CD4-positive, alpha-beta T cell treated with Interleukin-6 for 4 hours (primary cell): Measurements from ENCODE around the gene GRK5.
A peak's percentile ranks its signal among the peaks of the same experiment; 100 is the strongest.

Experiments used
- DNase-seq: peaks from one replicate; pipeline ENCODE4 v3.0.0-alpha.2; 2020; ENCODE audit warnings: mixed read lengths

The GRK5 gene

DNA sequence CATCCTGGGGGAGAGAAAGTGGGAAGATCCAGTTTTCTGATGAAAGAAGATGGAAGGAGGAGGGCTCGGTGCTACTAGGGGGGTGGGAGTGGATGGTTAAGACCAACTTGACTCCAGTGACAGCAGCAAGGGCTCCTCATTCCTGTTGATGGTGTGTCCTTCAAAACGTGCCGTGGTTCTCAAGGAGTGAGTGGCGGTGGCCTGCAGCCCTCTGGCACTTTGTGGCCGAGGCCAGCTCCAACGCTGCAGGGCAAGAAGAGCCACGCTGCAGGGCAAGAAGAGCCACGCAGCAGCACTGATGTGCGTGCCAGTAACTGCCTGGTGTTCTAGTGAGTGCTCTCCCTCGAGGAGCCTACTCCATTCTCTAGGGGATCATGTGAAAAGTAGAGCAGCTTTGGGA is 72.1 kb downstream of the GRK5 start:
- DNase-seq = no peak

DNA sequence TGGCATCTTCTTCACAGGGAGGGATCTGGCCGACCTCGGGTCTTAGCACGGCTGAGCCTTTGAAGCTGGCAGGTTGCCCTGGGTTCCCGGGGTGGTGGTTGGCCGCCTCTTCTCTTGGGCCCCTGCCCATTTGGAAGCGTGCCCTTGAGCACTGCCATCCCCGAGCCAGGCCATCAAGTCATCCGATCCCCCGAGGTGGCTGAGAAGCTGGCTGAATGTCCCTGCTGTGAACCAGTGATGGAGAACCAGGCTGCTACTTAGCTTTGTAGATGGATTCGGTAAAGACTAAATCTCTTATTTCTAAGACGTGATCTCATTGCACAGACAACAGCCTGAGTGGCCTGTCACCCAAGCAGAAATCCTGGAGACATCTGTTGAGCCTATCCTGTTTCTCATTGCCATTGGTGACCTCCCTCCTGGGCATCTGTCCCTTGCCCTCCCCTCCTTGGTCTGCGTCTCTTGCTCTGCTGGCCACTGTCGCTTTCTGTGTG is 74.3 kb downstream of the GRK5 start:
- no peak for DNase-seq

DNA sequence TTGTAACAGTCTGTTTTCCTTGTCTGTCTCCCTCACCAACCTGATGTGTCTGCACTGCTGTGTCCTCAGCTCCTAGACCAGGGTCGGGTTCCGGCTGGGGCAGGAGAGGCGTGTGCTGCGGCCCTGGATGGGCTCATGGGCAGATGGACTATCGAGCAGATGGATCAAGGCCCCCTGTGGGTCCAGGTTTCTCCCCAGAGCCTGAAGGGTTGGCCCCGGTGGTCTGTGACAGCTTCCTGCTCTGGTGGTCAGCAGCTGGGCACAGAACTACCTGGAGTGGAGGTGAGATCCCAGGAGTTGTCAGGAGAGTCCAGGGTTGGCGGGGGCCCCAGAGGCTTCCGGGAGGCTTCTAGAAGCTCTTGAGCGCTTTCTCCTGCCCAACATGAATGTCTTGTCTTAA is 75.1 kb downstream of the GRK5 start:
- DNase-seq = no peak

DNA sequence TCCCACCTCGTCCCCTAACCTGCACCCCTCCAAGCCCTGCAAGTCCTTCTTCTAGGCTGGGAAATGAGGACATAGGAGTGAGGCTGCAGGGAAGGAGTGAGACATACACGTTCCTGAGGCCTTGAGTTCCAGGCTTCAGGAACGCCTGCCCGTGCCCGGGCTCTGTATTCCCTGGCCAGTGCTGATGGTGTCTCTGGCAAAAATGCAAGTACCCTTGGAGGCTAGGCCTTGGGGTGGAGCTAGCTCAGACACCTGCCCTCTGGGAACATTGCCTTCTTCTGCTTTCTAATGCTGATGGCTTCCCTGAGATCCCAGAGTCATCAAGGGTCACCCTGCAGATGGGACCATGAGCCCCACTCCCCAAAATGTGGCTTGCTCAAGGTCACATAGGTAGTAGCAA is 76.0 kb downstream of the GRK5 start:
- DNase-seq = no peak

DNA sequence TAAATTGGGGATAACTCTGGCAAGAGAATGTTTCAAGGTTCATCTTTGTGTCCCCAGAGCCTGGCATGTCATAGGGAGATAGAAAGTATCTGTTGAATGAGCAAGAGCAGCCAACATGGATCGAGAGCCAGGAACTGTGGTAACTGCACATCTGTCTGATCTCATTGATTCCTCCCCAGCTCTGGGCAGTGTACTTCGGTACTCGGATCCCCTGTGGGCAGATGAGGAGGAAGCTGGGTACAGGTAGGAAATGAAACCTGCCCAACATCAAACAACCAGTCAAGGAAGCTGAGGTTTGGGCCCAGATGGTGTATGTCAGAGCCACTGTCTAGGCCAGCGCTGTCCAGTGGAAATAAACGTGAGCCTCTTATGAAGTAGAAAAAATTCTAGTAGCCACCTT is 76.4 kb downstream of the GRK5 start:
- DNase-seq = peak; percentile 48

DNA sequence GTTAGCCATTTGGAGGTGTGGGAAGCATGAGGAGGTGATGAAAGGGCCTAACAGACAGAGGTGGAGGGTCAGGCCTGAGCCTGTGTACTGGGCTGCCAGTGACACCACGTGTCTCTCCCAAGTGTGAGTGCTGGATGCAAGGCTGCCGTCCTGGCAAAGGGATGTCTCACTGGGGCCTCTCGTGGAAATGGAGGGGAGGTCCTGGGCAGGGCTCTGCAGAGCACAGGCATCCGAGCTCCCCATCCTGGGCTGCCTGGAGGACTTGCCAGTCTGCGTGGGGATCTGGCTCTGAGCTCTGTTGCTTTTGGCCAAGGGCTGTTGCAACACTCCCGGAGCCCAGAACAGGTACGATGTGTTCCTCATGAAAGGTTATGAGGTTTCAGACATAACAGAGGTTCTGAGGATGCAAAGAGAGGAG is 77.3 kb downstream of the GRK5 start:
- DNase-seq = no peak

DNA sequence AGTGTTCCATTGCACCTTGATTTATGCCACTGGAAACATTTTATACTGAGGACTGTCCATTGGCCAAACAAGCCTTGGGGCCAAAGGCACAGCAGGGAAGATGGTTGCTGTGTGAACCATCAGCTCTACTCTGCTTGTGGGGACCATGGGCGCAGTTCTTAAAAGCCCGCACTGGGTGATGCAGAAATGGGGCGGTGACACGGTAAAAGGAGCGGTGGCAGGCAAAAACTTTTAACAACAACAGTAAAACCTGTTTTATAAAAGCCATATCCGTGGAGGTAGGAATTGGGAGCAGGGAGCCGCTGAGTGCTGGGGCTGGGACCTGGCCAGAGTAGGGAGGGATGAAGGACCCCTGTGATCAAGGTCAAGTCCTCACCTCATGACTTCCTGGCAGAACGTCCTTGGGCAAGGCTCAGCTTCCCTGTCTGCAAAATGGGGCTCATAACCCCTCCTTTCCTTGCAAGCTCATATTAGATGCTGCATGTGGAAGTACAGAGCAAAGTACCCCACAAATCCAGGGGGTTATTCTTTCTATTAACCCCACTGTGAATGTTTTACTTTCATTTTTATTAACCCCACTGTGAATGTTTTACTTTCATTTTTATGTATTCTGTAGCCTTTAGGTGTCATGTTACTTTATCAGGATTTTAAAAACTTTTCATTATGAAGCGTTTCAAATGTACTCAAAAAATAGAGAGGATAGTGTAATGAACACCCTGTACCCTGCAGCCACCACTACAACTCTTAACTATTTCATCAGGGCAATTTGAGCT is 78.3 kb downstream of the GRK5 start:
- no peak for DNase-seq

DNA sequence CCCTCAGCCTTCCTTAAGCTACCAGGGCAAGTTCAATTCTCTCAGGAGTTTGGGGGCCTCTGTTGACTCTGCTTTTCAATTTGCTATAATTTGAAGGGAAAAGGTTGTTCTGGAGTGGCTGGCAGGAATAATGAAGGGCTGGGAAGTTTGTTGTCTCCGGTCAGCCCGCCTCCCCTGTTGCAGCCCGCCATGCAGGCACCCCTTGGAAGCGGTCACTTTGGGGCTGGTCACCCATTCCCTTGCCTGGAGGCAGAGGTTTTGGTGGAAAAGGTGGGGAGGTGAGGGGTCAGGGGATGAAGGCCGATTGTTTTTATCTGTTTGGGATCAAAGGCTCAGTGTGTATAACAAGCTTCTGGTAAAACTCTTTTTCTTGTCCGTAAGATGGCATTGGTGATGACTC is 79.1 kb downstream of the GRK5 start:
- DNase-seq = no peak

DNA sequence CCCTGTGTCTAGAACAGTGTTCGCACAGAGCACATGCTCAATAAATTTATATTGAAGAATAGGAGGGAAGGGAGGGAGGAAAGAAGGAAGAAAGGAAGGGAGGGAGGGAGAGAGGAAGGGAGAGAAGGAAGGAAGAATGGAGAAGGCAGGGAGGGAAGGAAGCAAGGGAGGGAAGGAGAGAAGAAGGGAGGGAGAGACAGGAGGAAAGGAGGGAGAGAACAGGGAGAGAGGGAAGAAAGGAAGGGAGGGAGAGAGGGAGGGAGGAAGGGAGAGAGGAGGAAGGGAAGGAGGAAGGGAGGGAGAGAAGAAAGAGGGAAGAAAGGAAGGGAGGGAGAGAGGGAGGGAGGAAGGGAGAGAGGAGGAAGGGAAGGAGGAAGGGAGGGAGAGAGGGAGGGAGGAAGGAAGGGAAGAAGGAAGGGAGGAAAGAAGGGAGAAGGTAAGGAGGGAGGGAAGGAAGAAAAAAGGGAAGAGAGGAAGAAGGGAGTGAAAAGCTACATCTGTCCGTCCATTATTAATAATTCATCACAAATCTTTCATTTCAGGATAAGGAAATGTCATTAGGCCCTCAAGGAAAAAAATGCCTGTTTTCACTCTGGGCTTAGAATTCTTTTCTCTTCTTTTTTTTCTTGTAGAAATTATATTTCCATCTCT is 79.7 kb downstream of the GRK5 start:
- DNase-seq = no peak

DNA sequence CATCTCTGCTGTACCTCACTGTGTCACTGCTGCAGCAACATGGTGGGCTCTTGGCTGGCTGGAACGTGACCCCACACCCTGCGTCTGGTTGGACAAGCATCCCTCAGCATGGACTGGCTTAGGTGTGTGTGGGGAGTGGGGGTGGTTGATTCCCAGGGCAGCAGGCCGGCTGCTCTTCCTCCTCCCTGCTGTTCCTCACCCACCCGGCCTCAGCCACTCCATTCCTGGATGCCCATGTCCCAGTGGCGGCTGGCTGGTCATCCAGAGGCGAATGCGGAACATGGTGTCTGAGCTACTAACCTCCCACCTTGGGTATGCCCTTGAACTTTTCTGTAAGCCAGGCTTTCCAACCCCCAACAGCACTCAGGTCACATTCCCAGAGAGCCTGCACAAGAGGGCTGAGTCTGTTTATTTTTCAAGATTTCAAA is 81.2 kb downstream of the GRK5 start:
- no peak for DNase-seq

DNA sequence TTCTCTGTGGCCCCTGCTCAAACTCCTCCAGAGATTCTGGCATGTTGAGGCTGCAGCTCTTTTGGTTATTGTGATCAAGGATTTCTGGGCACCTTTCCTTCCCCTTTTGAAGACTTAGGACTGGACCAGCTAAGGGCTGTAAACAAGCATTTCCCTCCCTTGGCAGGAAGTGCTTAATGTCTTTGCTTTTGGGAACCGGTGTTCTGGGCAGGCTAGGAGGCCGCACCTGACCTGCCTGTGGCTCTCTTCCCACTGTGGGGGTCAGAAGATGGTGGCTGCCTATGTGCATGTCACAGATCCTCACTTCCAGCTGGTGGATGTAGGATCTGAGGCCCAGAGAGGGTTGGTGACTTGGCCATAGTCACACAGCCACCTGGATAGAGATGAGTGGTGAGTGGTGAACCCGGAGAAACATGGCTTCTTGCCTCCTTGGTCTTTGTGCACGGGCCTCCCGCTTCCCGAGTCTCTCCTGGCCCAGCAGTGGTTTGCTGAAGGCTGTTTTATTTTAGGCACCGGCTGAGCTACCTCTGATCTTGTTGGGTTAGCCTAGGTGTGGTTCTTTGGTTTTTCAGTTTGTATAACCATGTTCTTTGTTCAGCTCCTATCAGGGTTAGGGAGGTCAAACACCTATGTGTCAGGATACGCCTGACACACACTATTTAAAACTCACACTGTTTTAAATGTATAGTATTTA is 82.0 kb downstream of the GRK5 start:
- no peak for DNase-seq

DNA sequence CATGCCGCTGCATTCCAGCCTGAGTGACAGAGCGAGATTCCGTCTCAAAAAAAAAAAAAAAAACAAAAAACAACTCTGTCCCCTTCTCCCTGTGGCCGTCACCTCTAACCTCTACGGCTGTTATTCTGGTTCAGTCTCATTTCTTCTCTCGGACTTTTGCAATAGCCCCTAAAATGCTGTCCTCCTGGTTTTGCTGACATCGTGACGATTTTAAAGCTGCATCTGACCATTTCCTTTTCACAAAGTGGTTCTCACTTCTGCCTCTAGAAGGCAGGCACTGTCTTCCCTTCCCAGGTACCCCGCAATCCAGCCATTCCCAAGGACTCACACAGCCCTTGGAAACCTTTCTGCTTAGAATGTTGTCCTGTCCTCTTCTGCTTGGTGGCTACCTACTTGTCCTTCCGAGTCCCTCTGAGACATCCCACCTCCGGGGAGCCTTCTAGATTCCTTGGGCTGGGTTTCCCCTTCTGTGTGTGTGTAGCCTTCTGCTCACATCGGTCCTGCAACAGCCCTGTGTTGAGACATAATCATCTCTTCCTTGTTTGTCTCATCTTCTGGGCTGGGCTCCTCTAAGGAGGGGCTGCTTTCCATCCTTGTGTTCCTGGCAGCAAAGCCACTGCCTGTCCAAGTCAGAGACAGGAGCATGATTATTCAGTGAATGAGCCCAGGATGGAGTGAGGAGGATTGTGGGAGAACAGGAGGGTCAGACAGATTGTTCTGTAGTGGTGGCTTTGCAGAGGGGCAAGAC is 83.1 kb downstream of the GRK5 start:
- DNase-seq = no peak

DNA sequence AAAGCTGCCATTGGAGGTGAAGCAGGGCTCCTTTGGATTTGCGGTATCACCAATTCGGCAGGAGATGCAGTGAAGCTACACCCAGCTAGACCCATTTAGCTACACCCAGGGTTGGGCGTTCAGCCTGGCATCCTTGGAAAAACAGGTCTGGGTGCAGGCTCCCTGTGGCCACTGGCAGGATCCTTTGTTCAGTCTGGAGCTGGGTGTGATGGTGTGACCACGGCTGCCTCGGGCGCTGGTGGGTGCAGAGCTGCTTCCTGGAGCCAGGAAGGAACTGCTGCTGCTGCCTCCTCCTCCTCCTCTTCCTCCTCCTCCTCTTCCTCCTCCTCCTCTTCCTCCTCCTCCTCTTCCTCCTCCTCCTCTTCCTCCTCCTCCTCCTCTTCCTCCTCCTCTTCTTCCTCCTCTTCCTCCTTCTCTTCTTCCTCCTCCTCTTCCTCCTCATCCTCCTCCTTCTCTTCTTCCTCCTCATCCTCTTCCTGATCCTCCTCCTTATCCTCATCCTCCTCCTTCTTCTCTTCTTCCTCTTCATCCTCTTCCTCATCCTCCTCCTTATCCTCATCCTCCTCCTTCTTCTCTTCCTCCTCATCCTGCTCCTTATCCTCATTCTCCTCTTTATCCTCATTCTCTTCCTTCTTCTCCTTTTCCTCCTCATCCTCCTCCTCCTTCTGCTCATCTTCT is 84.0 kb downstream of the GRK5 start:
- DNase-seq = no peak

DNA sequence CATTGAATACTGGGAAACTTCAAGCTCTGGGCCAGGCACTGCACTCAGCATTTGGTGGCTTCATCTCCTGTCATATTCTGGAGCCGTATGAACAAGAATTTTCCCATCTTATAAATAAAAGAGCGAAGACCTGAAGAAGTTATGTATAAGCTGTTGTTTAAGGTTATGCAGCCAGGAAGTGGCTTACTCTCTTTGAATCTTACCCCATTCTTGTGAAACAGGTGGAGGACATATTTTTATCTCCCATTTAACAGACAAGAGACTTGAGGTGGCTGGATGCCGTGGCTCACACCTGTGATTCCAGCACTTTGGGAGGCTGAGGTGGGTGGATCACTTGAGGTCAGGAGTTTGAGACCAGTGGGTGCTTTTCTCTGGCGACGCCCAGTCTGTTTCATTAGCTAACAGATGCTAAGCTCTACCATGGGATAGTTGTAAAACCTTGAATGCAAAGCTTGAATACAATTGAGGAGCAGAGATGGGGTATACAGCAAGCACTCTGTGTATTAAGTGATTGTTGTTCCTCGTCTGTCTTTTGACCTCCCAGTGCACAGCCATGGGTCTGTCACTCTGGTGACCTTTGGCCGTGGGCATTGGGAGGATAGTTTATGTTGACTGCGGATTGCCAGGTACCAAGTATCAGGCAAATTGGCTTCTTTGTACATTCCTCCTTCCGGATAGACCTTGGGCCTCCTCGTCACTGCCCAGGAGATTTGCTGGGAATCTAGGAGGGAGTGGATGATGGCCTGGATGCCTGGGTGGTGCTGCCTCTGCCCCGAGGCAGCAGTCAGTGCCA is 85.8 kb downstream of the GRK5 start:
- DNase-seq = no peak

DNA sequence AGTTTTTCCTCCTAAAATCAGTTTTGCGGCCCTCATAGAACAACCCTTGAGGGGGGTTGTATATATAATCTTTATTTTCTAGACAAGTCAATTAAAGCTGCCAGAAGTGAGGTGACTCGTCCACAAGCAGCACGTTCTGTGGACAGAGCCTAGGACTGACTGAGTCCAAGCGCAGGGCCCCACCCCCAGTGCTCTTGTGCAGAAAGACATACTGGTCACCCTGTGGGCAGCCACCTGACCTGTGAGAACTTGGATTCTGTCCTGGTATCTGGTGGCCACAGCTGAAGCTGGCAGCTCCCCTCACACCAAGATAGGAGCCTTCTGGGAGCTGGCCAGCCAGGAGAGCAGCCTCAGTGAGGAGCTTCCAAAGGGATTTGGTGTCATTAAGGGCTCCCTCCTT is 89.3 kb downstream of the GRK5 start:
- DNase-seq = no peak

DNA sequence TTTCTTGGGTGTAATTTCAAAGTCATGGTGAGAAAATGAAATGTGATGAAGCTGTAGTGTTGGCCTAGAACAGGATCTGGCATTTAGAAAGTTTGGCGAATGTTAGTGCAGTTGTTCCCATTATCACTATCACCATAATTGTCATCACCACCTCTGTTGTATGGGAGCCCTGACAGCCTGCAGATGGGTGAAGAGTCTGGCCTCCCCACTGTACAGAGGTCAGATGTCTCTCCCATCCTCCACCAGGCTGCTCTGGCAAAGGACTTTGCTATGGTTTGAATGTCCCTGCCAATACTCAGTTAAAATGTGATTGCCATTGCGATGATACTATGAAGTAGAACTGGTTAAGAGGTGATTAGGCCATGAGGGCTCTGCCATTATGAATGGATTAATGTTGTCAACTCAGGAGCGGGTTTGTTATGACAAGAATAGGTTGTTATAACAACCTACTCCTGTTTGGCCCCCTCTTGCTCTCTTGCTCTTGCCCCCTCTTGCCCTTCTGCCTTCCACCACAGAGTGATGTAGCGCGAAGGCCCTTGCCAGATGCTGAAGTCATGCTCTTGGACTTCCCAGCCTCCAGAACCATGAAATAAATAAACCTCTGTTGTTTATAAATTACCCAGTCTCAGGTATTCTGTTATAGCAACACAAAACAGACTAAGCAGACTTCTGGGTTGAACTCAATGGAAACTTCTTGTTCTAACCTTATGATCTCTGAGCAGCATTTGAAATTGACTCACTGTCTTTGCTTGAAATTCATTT is 90.0 kb downstream of the GRK5 start:
- no peak for DNase-seq

DNA sequence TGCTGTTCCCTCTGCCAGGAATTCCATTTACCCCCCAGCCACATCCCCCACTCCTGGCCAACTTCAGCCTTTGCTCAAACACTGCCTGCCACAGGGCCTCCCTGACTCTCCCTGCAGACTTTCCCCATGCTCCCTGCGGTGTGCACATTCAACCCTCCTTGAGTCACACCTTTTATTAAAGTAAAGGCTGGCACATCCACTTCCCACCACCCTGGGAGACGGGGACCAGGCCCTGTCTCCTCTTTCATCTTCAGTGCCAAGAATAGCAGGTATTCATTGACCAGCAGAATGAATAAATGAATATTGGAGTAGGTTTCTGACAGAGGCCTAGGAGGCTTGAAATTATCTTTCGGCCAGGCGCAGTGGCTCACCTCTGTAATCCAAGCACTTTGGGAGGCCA is 91.4 kb downstream of the GRK5 start:
- no peak for DNase-seq

DNA sequence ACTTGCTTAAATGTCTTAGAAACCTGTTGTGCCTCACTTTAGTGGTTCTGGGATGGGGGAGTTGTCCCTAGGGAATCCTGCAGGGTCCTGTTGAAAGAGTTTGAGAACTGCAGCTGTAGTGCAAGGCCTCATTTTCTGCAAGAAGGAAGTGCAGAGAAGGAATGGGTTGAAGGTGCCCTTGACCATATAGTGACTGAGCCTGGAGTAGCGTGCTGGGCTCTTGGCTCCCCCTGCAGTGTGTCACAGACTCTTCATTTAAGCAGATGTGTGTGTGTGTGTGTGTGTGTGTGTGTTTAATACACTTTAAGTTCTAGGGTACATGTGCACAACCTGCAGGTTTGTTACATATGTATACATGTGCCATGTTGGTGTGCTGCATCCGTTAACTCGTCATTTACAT is 92.2 kb downstream of the GRK5 start:
- DNase-seq = no peak

DNA sequence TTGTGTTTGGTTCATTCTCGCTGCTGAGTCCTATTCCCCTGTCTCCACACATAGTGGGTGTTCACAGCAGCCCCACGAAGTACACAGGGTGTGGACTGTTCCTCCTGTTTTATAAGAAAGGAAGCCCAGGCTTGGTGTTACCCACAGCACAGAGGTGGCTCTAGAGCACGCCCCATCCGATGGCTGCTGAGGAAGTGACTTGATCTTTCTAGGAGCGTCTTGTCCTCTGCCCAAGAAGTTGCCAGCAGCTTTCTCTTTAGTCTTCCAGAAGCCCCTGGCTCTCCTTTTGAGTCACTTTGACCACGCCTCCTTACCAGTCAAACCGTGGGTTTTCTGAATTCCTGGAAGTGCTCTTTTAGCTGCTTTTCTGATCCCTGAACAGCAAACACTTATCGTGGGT is 94.0 kb downstream of the GRK5 start:
- peak; percentile 79 for DNase-seq

DNA sequence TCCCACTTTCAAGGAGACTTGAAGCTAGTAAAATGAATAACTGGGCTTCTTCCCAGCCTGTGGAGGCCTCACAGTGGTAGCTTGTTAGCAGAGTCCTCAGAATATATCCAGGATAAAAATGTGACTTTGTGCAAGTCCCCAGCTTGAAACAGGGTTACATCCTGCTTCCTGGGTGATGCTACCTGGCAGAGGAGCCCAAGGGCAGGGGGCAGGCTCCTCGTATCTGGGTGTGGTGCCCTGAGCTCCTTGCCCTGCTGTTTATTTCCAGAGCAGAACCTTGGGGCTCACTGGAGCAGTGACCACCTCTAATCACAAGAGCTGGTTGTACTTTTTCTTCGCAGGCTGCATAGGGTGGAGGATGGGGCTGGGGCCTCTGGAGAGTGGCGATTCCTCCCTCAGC is 94.8 kb downstream of the GRK5 start:
- peak; percentile 33 for DNase-seq
